ENCODE data around the gene SIRT2.
"Not testable (repeated sequence)": the region's sequence is repeated elsewhere in the genome, so short reads cannot be mapped to it uniquely, and the experiment has no call there.

DNA sequence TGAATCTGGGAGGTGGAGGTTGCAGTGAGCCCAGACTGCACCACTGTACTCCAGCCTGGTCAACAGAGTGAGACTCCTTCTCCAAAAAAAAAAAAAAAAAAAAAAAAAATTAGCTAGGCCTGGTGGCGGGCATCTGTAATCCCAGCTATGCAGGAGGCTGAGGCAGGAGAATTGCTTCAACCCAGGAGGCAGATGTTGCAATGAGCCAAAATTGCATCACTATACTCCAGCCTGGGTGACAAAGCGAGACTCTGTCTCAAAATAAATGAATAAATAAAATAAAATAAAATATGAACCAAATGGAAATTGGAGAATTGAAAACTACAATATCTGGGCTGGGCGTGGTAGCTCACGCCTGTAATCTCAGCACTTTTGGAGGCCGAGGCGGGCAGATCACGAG lies 70.2 kb downstream of the SIRT2 start:
- TF ChIP-seq, protein P1, sequence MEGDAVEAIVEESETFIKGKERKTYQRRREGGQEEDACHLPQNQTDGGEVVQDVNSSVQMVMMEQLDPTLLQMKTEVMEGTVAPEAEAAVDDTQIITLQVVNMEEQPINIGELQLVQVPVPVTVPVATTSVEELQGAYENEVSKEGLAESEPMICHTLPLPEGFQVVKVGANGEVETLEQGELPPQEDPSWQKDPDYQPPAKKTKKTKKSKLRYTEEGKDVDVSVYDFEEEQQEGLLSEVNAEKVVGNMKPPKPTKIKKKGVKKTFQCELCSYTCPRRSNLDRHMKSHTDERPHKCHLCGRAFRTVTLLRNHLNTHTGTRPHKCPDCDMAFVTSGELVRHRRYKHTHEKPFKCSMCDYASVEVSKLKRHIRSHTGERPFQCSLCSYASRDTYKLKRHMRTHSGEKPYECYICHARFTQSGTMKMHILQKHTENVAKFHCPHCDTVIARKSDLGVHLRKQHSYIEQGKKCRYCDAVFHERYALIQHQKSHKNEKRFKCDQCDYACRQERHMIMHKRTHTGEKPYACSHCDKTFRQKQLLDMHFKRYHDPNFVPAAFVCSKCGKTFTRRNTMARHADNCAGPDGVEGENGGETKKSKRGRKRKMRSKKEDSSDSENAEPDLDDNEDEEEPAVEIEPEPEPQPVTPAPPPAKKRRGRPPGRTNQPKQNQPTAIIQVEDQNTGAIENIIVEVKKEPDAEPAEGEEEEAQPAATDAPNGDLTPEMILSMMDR (IDR thresholded peaks at IDR 0.05), result not testable (repeated sequence)
- TF ChIP-seq EZH2 (IDR thresholded peaks at IDR 0.05; ENCODE audit: borderline replicate concordance, insufficient read depth, low read depth, low read length, poor library complexity, severe bottlenecking), result not testable (repeated sequence)
